Gastroesophageal sphincter (tissue), 3 donors: Measurements from ENCODE around the gene PKNOX1.
"Not testable (repeated sequence)": the region's sequence is repeated elsewhere in the genome, so short reads cannot be mapped to it uniquely, and the experiment has no call there.

Experiments
- CTCF ChIP-seq, 4 experiments: fragments of 200-600 bp in 2 of 4; fragments of 450-650 bp in 2 of 4; sonication (generic) in 1 of 4; IDR thresholded peaks; one replicate each; pipeline ENCODE4 v1.5.1; 2017 to 2019; ENCODE audit warnings: antibody characterized with exemption in 4 of 4, mild to moderate bottlenecking in 2 of 4, moderate library complexity in 2 of 4
- EP300 ChIP-seq: sonication (generic); formaldehyde crosslinking; IDR thresholded peaks from one replicate; pipeline ENCODE4 v1.6.1; 2017; ENCODE audit warnings: antibody characterized with exemption, mild to moderate bottlenecking
- POLR2A ChIP-seq, 2 donors: fragments of 450-650 bp; IDR thresholded peaks; one replicate each; pipeline ENCODE4 v1.6.1; 2017; ENCODE audit warnings: antibody characterized with exemption in 2 of 2, mild to moderate bottlenecking in 2 of 2, moderate library complexity in 1 of 2
- POLR2AphosphoS5 ChIP-seq: sonication (generic); formaldehyde crosslinking; IDR thresholded peaks from one replicate; pipeline ENCODE4 v1.6.1; 2017; ENCODE audit warnings: antibody characterized with exemption

DNA sequence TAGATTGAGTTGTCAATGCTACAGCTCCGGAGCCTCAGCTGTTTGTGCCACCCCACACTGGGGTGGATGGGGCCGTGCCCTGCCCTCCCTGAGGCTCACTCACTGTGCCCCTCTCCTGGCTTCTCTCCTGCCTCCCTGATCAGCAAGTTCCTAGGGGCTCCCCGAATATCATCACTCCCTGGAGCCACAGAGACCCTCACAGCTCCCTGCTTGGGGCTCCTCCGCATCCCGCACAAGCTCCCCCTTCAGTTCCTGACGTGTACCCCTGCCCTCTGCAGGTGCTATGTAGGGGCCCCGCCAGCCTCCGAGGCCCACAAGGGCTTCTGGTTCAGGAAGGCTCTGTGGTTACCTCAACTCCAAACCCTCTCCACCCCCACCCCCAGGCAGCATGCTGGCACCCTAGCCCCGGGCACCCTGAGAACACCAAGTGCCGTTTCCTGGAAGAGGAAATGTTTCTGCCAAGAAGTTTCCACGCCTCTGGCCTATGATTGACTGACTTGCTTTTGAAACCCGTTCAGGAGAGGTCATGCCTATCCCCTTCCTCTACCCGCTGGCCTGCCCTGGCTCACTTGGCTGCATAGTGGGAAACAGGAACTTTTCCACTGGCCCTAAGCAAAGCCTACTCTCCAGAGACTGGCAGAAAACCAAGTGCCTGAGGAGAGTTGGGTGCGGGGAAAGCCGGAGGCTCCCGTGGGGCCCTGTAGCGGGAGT is 71.0 kb downstream of the PKNOX1 start:
- TF ChIP-seq POLR2A (IDR thresholded peaks at IDR 0.05); CTCF (IDR thresholded peaks at IDR 0.05); POLR2AphosphoS5; EP300: not testable (repeated sequence)
